GM18520 (cell line): Measurements from ENCODE around the gene CDH8.
"Not testable (repeated sequence)": the region's sequence is repeated elsewhere in the genome, so short reads cannot be mapped to it uniquely, and the experiment has no call there.

ENCODE experiments used
- ATAC-seq: cut with Tn5 transposase; IDR thresholded peaks from one replicate; pipeline ENCODE4 v1.9.1; 2021; ENCODE audit not compliant: unreplicated experiment

The CDH8 gene

DNA sequence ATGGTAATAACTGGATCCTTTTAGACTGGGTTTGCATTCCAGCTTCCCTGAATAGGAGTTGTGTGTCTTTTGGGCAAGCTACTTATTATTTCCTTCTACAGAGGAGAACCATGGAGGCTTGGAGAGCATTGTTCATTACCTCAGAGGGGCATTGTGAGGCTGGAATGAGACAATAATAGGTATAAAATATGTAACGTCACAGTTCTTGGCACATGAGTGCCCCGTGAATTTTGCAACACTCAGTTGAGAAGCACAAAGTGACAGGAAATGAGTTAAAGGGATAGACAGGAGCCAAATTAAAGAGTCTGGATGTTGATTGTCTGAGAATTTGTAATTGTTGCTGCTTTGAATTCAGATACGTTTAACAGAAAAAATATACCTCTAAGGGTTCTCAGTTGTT, 92.2 kb downstream of the CDH8 start:
- ATAC-seq = no peak

DNA sequence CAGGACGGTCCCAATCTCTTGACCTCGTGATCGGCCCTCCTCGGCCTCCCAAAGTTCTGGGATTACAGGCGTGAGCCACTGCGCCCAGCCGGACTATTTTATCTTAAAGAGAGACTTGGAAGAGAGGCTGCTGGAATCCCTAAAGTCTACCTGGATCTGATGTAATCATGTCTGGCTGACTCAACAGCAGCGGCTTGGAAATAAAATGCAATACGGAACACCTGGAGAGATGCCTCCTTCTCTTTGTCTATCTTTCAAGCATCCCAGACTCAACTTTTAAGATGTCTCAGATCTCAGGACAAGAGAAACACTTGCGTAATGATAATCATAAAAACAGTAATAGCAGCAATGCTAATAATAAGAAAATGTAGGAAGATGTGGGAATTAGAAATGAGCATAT, 95.6 kb downstream of the CDH8 start:
- no peak for ATAC-seq

GRCh38 chr16:61937646-61938045, 98.6 kb downstream of the CDH8 start:
- ATAC-seq = no peak

- ATAC-seq = no peak
Measured at GRCh38 chr16:61936522-61936921, 99.7 kb downstream of the CDH8 start.

- ATAC-seq = no peak
Measured at GRCh38 chr16:61934601-61935000, 101.6 kb downstream of the CDH8 start.

DNA sequence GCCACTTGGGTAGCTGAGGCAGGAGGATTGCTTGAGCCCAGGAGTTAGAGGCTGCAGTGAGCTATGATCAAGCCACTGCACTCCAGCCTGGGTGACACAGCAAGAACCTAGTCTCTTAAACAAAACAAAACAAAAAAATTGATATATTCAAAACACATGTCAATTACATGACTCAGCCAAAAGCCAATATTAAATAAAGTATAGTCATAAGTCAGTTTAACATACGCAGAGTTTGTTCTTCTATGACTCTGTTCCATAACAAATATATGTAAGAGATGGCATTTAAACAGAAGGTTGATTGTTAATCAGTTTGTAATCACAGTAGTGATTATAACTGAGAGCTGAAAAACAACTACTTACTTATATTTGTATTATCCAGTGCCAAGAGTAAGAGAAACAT, 106.5 kb downstream of the CDH8 start:
- ATAC-seq = no peak

- ATAC-seq = no peak
Measured at GRCh38 chr16:61926766-61927165, 109.5 kb downstream of the CDH8 start.

- ATAC-seq = no peak
Measured at GRCh38 chr16:61923629-61924028, 112.6 kb downstream of the CDH8 start.

DNA sequence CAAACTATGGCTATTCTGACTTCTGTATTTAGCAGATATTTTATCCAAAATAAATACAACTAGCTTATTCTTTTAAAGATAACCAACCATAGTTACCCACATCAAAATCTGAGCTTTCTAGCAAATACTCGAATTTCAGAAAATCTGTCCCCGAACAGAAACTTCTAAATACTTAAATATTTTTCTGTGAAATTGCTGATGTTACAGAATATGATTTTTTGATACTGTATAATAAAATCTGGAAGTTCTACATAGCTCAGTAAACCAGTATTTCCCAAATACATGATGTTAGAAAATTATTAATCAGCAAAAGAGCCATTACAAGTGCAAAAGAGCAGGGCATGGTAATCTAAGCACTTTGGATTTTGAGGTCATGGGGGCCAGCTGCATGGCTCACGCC, 114.9 kb downstream of the CDH8 start:
- no peak for ATAC-seq

DNA sequence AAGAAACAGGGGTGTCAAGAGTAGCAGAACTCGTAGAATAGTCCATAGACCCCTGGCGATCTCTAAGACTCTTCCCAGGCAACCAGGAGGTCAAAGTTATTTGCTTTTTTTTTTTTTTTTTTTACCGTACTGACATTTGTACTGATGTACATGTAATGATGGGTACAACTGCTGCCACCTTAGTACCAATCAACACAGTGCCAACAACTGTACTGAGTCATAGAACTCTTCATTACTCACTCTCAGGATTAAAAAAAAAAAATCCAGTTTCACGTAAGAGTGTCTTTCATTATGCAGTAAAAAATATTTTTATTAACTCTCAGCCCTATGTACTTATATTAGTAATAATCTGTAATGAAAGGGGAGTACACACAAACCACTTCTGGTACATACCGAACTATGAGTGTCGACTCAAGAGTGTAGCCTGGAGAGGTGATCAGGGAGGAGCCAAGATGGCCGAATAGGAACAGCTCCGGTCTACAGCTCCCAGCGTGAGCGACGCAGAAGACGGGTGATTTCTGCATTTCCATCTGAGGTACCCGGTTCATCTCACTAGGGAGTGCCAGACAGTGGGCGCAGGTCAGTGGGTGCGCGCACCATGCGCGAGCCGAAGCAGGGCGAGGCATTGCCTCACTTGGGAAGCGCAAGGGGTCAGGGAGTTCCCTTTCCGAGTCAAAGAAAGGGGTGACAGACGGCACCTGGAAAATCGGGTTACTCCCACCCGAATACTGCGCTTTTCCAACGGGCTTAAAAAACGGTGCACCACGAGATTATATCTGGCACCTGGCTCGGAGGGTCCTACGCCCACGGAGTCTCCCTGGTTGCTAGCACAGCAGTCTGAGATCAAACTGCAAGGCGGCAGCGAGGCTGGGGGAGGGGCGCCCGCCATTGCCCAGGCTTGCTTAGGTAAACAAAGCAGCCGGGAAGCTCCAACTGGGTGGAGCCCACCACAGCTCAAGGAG, 118.1 kb downstream of the CDH8 start:
- not testable (repeated sequence) for ATAC-seq

DNA sequence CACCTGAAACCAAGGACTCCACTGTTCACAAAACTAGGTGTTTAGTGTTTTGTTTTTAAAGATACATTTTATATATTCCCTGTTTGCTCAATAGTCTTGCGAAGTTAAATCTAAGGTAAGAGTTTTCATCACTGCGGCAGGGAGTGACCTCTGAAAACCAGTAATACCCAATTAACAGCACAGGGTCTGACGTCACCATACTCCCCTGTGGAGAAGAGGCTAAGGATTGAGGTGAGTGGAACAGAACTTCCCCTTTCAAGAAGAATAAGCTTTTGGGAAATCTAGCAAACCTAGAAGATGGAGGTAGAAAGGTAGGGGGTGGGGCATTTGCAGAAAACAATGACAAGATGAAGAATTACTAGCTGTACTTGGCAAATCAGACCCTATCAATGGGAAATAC, 120.7 kb downstream of the CDH8 start:
- ATAC-seq = no peak

DNA sequence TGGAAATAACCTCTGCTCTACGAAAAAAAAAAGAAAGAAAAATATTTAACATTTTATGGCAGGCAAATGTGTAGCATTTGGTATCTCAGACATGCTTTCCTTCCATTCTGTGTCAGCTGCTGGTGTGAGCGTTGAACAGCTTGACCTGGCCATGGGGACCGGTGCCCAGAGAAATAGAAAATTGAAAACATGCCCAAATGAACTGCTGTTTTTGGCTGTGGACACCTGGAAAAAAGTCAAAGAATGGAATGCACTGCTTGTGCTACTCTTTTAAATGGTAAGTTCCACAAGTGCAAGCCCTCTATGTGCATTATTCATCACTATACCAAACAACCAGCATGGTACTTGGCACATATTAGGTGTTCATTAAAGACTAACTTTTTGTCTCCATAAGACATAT, 127.2 kb downstream of the CDH8 start:
- ATAC-seq = no peak

DNA sequence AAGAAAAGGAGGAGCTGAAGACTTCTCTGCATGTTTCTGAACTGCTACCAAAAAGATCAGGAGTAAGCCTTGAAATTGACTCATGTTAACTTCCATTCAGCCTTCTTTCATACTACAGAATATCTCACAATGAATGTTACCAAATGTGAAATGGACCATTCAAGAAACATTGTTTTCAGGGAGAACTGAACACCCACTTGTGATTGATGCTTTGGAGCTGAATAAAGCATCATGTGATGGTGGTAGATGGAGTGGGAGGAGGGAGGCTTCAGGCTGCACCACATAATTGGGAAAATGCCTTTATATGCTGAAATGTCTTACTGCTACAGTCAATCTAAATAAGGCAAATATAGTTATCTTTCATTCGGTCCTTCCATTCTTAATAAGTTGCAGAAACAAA, 127.8 kb downstream of the CDH8 start:
- ATAC-seq = no peak

- no peak for ATAC-seq
Measured at GRCh38 chr16:61901689-61902088, 134.5 kb downstream of the CDH8 start.

GRCh38 chr16:61900482-61900881, 135.8 kb downstream of the CDH8 start:
- ATAC-seq = no peak

GRCh38 chr16:61897657-61898056, 138.6 kb downstream of the CDH8 start:
- no peak for ATAC-seq

DNA sequence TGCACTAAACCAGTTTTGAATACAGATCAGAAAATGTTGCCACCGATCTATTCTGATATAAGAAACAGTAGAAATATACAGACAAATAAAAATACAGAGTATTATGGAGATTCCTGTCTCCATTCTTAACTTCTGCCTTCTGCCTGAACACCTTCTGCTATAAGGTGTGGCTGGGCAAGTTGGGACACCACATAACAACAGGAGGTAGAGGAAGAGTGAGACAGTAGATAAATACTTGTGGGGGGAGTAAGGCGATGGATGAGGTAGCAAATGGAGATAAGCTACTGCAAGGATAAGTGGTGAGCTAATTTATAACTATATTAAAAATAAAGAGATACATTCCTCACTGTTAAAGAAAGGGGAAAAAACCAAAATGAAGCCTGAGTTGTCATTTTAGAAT, 143.7 kb downstream of the CDH8 start:
- ATAC-seq = no peak

GRCh38 chr16:61891460-61891859, 144.8 kb downstream of the CDH8 start:
- ATAC-seq = no peak

GRCh38 chr16:61890386-61890785, 145.9 kb downstream of the CDH8 start:
- no peak for ATAC-seq

- ATAC-seq = no peak
Measured at GRCh38 chr16:61887903-61888302, 148.3 kb downstream of the CDH8 start.

DNA sequence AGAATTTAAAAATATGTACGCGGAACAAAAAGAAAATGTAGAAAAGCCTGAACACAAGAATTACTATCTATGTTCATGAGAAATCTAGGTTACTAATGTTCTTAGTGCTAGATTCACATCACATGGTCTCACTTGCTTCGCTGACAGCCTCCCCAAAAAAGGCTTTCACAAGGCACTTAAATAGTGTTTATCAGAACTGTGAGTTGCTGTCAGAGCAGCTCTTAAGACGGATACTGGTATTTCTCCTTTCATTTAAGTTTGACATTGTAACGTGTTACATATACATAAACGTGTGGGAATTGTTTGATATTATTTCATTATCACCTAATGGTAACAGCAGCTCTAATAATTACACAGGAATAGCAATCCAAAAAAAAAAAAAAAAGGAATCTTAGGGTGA, 150.9 kb downstream of the CDH8 start:
- no peak for ATAC-seq

DNA sequence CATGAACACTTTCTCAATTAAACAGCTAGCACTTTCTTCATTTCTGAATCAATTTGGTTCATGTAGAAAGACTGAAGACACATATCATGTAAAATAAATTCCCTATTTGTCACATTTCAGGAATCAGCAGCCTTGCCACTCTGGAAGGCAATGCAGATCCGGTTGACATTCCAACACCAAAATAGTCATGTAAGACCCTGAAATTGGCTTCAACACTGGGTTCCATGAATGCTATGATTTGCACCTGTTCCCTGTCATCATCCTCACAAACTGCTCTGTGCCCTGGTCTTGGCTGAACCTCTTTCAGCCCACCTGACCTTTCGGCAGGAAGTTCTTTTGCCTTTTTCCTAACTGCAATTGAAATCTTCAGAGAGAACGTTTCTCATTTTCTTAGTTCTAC, 156.9 kb downstream of the CDH8 start:
- ATAC-seq = no peak

- ATAC-seq = no peak
Measured at GRCh38 chr16:61877436-61877835, 158.8 kb downstream of the CDH8 start.
